ENCODE measurements around the gene FOXO3.

GRCh38 chr6:108610957-108611586, 50.4 kb downstream of the FOXO3 start:
- TF ChIP-seq, protein P1, sequence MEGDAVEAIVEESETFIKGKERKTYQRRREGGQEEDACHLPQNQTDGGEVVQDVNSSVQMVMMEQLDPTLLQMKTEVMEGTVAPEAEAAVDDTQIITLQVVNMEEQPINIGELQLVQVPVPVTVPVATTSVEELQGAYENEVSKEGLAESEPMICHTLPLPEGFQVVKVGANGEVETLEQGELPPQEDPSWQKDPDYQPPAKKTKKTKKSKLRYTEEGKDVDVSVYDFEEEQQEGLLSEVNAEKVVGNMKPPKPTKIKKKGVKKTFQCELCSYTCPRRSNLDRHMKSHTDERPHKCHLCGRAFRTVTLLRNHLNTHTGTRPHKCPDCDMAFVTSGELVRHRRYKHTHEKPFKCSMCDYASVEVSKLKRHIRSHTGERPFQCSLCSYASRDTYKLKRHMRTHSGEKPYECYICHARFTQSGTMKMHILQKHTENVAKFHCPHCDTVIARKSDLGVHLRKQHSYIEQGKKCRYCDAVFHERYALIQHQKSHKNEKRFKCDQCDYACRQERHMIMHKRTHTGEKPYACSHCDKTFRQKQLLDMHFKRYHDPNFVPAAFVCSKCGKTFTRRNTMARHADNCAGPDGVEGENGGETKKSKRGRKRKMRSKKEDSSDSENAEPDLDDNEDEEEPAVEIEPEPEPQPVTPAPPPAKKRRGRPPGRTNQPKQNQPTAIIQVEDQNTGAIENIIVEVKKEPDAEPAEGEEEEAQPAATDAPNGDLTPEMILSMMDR (IDR thresholded peaks at IDR 0.05; ENCODE audit: low read depth, low read length): no peak
- no peak for TF ChIP-seq POLR2A (IDR thresholded peaks at IDR 0.05; ENCODE audit: extremely low read depth, insufficient read length)
- TF ChIP-seq, protein P2, sequence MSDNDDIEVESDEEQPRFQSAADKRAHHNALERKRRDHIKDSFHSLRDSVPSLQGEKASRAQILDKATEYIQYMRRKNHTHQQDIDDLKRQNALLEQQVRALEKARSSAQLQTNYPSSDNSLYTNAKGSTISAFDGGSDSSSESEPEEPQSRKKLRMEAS (IDR thresholded peaks at IDR 0.05; ENCODE audit: low read depth, low read length): no peak

Measured in NB4 (cell line).